HepG2 (cell line): ENCODE results near the gene SLC22A23. TPM values are rescaled to one million over a fixed set of nuclear protein-coding genes. Genes with fewer than 3 reads are reported as not detected.

Source experiments
- AKNA ChIP-seq: sonication (generic); formaldehyde crosslinking; IDR thresholded peaks from 2 replicates; pipeline ENCODE4 v1.4.0; 2020; ENCODE audit warnings: missing genetic modification reagents, borderline replicate concordance
- ATF7-NPFF ChIP-seq: sonication (generic); formaldehyde crosslinking; IDR thresholded peaks from 2 replicates; pipeline ENCODE4 v1.8.1; 2023; ENCODE audit warnings: mild to moderate bottlenecking, low read depth, missing genetic modification reagents, moderate library complexity
- GMEB1 ChIP-seq: sonication (generic); formaldehyde crosslinking; IDR thresholded peaks from 2 replicates; pipeline ENCODE4 v1.5.1; 2020; ENCODE audit warnings: missing genetic modification reagents, mild to moderate bottlenecking, borderline replicate concordance
- MXI1 ChIP-seq: IDR thresholded peaks from 3 replicates; pipeline ENCODE4 v1.6.1; 2012; ENCODE audit warnings: low read depth, low read length, inconsistent platforms, borderline replicate concordance
- POGK ChIP-seq: sonication (generic); formaldehyde crosslinking; conservative IDR thresholded peaks from 2 replicates; pipeline ENCODE4 v1.8.0; 2022; ENCODE audit warnings: mild to moderate bottlenecking, moderate library complexity, missing genetic modification reagents
- POLR2A ChIP-seq, 2 experiments: IDR thresholded peaks; 2 replicates each; pipeline ENCODE4 v1.6.1; 2011; ENCODE audit warnings: low read depth in 2 of 2, low read length in 2 of 2, mild to moderate bottlenecking in 1 of 2, moderate library complexity in 1 of 2; ENCODE audit not compliant: insufficient read depth in 1 of 2
- POLR2G ChIP-seq: fragments of 200-400 bp; formaldehyde crosslinking; IDR thresholded peaks from 2 replicates; pipeline ENCODE4 v1.6.1; 2018; ENCODE audit warnings: mild to moderate bottlenecking, low read depth, low read length, moderate library complexity
- SAFB2 ChIP-seq: sonication (generic); formaldehyde crosslinking; IDR thresholded peaks from 2 replicates; pipeline ENCODE4 v1.5.1; 2020; ENCODE audit warnings: missing genetic modification reagents, low read depth, mild to moderate bottlenecking, borderline replicate concordance
- SATB2 ChIP-seq: sonication (generic); formaldehyde crosslinking; IDR thresholded peaks from 2 replicates; pipeline ENCODE4 v1.5.0; 2020; ENCODE audit warnings: missing genetic modification reagents
- ZMAT3 ChIP-seq: sonication (generic); formaldehyde crosslinking; conservative IDR thresholded peaks from 2 replicates; pipeline ENCODE4 v1.7.0; 2021; ENCODE audit warnings: missing genetic modification reagents
- ZNF484 ChIP-seq: sonication (generic); formaldehyde crosslinking; IDR thresholded peaks from 2 replicates; pipeline ENCODE4 v1.5.1; 2020; ENCODE audit warnings: mild to moderate bottlenecking, low read depth, missing genetic modification reagents, borderline replicate concordance
- ZNF687 ChIP-seq: sonication (generic); formaldehyde crosslinking; IDR thresholded peaks from 2 replicates; pipeline ENCODE4 v1.5.1; 2020; ENCODE audit warnings: mild to moderate bottlenecking, missing genetic modification reagents, moderate library complexity
- ZNF713 ChIP-seq: sonication (generic); formaldehyde crosslinking; IDR thresholded peaks from 2 replicates; pipeline ENCODE4 v1.4.0; 2020; ENCODE audit warnings: mild to moderate bottlenecking, missing genetic modification reagents
- ZNF761 ChIP-seq: sonication (generic); formaldehyde crosslinking; conservative IDR thresholded peaks from 2 replicates; pipeline ENCODE4 v1.4.0; 2020; ENCODE audit warnings: mild to moderate bottlenecking, missing genetic modification reagents
- ZNF790 ChIP-seq: sonication (generic); formaldehyde crosslinking; IDR thresholded peaks from 2 replicates; pipeline ENCODE4 v1.8.0; 2022; ENCODE audit warnings: missing genetic modification reagents, mild to moderate bottlenecking, borderline replicate concordance
- polyA plus RNA-seq, 8 experiments: library from polyadenylated mRNA; depleted of rRNA in 3 of 8; stranded (reverse) in 7 of 8; unstranded in 1 of 8; fragments of >200 nt; fragmentation: Illumina TruSeq in 4 of 8; extraction: Trizol in 4 of 8; gene quantifications; 2 replicates each; pipeline versions ENCODE4 v1.2.1 to v1.2.3, GENCODE V29; 2011 to 2016; ENCODE audit warnings: low read depth in 4 of 8, missing spikeins in 1 of 8, mixed read lengths in 1 of 8; ENCODE audit not compliant: insufficient read depth in 1 of 8
- total RNA-seq, 5 experiments: library from RNA; depleted of rRNA; stranded (reverse); fragments of >200 nt; fragmentation: Illumina TruSeq; extraction: Trizol; gene quantifications; 2 replicates each; pipeline ENCODE4 v1.2.3, GENCODE V29; 2016; ENCODE audit warnings: low read depth in 1 of 5

Gene SLC22A23
- total and polyA plus RNA-seq, 2 of the 13 experiments (the other 11 are each of a cell fraction or from before 2014, with no cell fraction given), result 11.8 to 17.5 TPM

- TF ChIP-seq GMEB1 (peak; percentile 31; the same call in 1 of the 2 replicates), POGK (0 out of 2 replicates have a peak, but pooled peaks have one; percentile 41), ZNF713 (CRISPR knock-in tag) (0 out of 2 replicates have a peak, but pooled peaks have one; percentile 4), SATB2 (CRISPR knock-in tag) (no peak), ZMAT3 (CRISPR knock-in tag) (peak; percentile 35; the same call in 1 of the 2 replicates), ZNF484 (no peak), POLR2G (peak; percentile 22), POLR2A (IDR thresholded peaks at IDR 0.05; ENCODE audit: insufficient read depth in 1 of 2, low read depth in 2 of 2, low read length in 2 of 2) (0 out of 4 replicates have a peak, but pooled peaks of 1 of the 2 experiments have one; percentile 15), AKNA (CRISPR knock-in tag) (0 out of 2 replicates have a peak, but pooled peaks have one; percentile 80), ZNF790 (CRISPR knock-in tag) (0 out of 2 replicates have a peak, but pooled peaks have one; percentile 27), ATF7-NPFF (CRISPR knock-in tag) (0 out of 2 replicates have a peak, but pooled peaks have one; percentile 25), MXI1 (no peak), SAFB2 (CRISPR knock-in tag) (0 out of 2 replicates have a peak, but pooled peaks have one; percentile 11), ZNF687 (CRISPR knock-in tag) (peak; percentile 58), ZNF761 (CRISPR knock-in tag) (no peak; the same call in 1 of the 2 replicates)
Observed at GRCh38 chr6:3381233-3381921, 75.5 kb downstream of the SLC22A23 start (continued).
